ENCODE results near the gene ARHGAP10.

DNA sequence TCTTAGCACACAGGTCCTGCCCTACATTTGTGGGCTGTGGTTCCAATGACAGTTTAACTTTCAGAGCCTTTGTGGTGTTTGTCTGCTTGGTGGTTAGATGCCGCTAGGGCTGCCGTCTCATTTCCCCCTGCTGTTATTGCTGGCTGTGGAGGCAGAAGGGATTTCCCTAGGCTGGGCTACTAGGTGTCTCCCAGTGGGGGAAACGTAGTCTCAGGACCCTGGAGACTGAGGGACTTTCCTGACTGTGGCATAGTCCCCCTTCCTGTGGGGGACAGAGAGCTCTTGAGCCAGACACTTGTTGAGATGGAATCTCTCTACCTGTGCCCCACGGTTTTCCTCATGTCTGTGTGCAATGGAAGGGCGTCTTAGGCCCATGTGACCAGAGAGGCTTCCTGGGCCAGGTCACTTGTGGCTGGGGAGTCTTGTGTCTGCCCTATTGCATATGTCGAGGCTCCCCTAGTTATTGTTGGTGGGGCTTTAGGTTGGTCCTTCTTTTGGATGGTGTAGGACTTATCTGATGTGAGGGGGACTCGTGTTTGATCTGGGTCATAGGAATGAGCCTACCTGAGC, 68.2 kb downstream of the ARHGAP10 start:
- no peak for TF ChIP-seq CTCF (IDR thresholded peaks at IDR 0.05)
- no peak for TF ChIP-seq POLR2A (IDR thresholded peaks at IDR 0.05)

All from testis (tissue), 2 donors.